ENCODE measurements around the gene FMOD. TPM values are rescaled to one million over a fixed set of nuclear protein-coding genes. Genes with fewer than 3 reads are reported as not detected.

Gene FMOD
- total RNA-seq, 1 donor from 2014 or later: 28.9 TPM

- Histone ChIP-seq H3K27me3 (ENCODE audit: low read depth) (no peaks in the 10 kb centered on the region), H3K4me3 (no peak overlapping the region), H3K4me1 (peaks cover 4% of the 10 kb centered on the region), H3K9me3 (no peaks in the 10 kb centered on the region), H3K27ac (no peak overlapping the region), H3K36me3 (no peaks in the 10 kb centered on the region)
- intact Hi-C loops (cut with DNase I): no loop called here
- DNase-seq: peak; percentile 54
- ATAC-seq: peak in 1 of 2 donors; percentile 19
- no peak for TF ChIP-seq CTCF (IDR thresholded peaks at IDR 0.05)
Observed at GRCh38 chr1:203361945-203362719, 11.2 kb upstream of the FMOD start.

- H3K4me3 ChIP-seq: no peak overlapping the region
- TF ChIP-seq CTCF (IDR thresholded peaks at IDR 0.05): no peak
- peaks cover 4% of the 10 kb centered on the region for H3K4me1 ChIP-seq
- H3K36me3 ChIP-seq: no peaks in the 10 kb centered on the region
- no peaks in the 10 kb centered on the region for H3K27me3 ChIP-seq (ENCODE audit: low read depth)
- no peak overlapping the region for H3K27ac ChIP-seq
- DNase-seq (no peak), ATAC-seq (no peak)
- intact Hi-C loops (cut with DNase I): no loop called here
- H3K9me3 ChIP-seq: no peaks in the 10 kb centered on the region
Observed at GRCh38 chr1:203360547-203361185, 9.7 kb upstream of the FMOD start.

DNA sequence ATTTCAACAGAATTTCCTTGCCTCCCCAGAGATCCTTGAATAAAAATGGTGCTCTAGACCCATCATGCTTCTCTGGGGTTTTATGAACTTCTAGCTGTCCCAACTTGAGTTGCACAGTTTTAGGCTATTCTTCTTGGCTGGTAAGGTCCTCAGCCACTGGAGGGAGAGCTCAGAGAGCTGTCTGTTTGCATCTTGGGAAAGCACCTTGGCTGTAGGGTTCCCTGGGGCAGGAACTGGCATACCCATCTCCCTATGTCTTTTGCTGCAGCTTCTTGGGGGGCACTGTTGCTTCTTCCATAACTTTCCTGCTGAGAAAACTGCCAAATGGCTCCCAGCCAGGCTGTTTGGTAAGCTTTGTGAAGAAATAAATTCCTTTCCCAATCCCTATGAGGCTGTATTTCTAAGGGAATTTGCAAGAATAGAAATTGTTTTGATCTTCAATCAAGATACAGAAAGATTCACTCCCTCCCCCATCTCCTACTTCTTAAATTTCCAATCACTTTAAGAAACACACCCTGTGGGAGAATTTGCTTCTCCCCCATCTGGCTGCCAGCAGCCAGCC is 8.2 kb upstream of the FMOD start:
- H3K27me3 ChIP-seq (ENCODE audit: low read depth): no peaks in the 10 kb centered on the region
- H3K4me3 ChIP-seq: no peak overlapping the region
- intact Hi-C loops (cut with DNase I): no loop called here
- no peak overlapping the region for H3K27ac ChIP-seq
- TF ChIP-seq CTCF (IDR thresholded peaks at IDR 0.05): no peak
- no peak for DNase-seq
- no peak for ATAC-seq
- H3K9me3 ChIP-seq: no peaks in the 10 kb centered on the region
- no peaks in the 10 kb centered on the region for H3K4me1 ChIP-seq
- no peaks in the 10 kb centered on the region for H3K36me3 ChIP-seq

- ATAC-seq (no peak), DNase-seq (no peak)
- Histone ChIP-seq H3K36me3 (no peaks in the 10 kb centered on the region), H3K9me3 (no peaks in the 10 kb centered on the region), H3K27ac (peak overlapping the region; percentile 24), H3K4me3 (no peak overlapping the region), H3K4me1 (peaks cover 8% of the 10 kb centered on the region), H3K27me3 (ENCODE audit: low read depth) (no peaks in the 10 kb centered on the region)
- intact Hi-C loops (cut with DNase I): no loop called here
- TF ChIP-seq CTCF (IDR thresholded peaks at IDR 0.05): no peak
Observed at GRCh38 chr1:203354246-203354645, 3.3 kb upstream of the FMOD start.

DNA sequence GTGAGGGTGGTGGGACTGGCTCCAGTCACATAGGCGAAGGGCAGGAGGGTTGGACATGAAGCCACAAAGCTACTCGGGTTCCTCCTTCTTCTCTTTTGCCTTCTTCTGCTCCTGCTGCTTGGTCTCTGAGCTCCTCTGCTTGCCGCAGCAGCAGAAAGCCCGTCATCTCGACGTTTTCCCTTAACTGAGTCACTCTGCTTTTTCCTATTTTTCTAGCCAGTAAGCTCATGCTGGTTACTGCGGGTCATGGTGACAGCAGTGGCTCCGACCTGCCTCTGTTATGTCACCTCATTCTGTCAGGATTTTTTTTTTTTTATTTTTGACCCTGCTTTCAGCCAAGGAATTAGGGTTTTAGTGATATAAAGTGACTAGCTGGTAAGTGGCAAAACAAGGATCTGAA is 2.6 kb upstream of the FMOD start:
- no peaks in the 10 kb centered on the region for H3K36me3 ChIP-seq
- no peak for ATAC-seq
- H3K27me3 ChIP-seq (ENCODE audit: low read depth): no peaks in the 10 kb centered on the region
- peaks cover 8% of the 10 kb centered on the region for H3K4me1 ChIP-seq
- H3K9me3 ChIP-seq: no peaks in the 10 kb centered on the region
- no peak for TF ChIP-seq CTCF (IDR thresholded peaks at IDR 0.05)
- intact Hi-C loops (cut with DNase I): no loop called here
- H3K4me3 ChIP-seq: no peak overlapping the region
- H3K27ac ChIP-seq: peak overlapping the region; percentile 11
- DNase-seq: no peak

All from lower lobe of right lung (tissue), 2 donors.